ENCODE measurements around the gene UBAC1.

DNA sequence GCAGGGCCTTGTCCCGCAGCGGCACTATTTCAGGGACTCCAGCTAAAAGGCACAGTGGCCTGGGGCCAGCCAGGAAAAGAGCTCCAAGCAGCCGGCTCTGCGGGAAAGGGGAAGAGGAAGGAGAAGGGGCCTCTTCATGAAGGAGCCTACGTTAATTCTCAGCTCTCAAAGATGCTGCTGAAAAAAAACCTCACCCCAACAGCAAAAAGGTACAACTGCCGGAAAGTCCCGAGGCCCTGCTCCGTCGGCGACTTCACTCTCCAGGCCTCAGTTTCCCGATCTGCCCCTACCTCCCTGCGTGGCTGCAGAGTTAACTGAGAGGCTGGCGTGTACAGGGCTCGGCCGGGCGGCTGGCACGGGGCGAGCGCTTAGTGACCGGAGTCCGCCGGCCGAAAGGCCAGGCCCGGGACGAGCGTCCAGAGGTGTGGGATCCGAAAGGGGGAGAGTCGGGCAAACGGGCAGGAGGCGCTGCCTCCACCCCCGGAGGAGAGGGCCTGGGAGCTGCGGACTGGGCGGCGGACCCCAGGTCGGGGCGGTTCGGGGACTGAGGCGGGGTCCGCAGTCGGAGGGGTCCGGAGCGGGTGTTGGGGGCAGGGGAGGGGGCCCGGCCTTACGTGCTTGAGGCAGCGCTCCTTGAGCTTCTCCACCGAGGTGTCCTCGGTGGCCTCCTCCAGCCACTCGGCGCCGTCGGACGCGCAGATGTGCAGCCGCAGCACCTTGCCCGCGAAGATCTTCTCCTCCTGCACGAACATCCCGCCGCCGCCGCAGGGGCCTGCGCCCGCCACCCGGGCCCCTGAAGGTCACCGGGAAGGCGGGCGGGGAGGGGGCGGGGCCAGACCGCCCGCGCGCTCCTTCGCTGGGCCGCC, 529 bp downstream of the UBAC1 start:
- TF ChIP-seq, protein P1, sequence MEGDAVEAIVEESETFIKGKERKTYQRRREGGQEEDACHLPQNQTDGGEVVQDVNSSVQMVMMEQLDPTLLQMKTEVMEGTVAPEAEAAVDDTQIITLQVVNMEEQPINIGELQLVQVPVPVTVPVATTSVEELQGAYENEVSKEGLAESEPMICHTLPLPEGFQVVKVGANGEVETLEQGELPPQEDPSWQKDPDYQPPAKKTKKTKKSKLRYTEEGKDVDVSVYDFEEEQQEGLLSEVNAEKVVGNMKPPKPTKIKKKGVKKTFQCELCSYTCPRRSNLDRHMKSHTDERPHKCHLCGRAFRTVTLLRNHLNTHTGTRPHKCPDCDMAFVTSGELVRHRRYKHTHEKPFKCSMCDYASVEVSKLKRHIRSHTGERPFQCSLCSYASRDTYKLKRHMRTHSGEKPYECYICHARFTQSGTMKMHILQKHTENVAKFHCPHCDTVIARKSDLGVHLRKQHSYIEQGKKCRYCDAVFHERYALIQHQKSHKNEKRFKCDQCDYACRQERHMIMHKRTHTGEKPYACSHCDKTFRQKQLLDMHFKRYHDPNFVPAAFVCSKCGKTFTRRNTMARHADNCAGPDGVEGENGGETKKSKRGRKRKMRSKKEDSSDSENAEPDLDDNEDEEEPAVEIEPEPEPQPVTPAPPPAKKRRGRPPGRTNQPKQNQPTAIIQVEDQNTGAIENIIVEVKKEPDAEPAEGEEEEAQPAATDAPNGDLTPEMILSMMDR (IDR thresholded peaks at IDR 0.05; ENCODE audit: poor library complexity) = no peak
- no peak for TF ChIP-seq EZH2 (IDR thresholded peaks at IDR 0.05; ENCODE audit: borderline replicate concordance)
- TF ChIP-seq EZH2phosphoT487 (IDR thresholded peaks at IDR 0.05; ENCODE audit: low read depth, severe bottlenecking, unreplicated experiment) = no peak

All from hepatocyte (in vitro differentiated cells).